CD4-positive, alpha-beta T cell treated with Interferon alpha-2 for 1 hour (primary cell): ENCODE data around the gene RYR2.
"Not testable (repeated sequence)": the region's sequence is repeated elsewhere in the genome, so short reads cannot be mapped to it uniquely, and the experiment has no call there.

ENCODE experiments used
- DNase-seq, 2 donors: peaks; one replicate each; pipeline ENCODE4 v3.0.0-alpha.2; 2020 to 2022

RYR2 gene

GRCh38 chr1:237091691-237092090 is 49.7 kb downstream of the RYR2 start:
- DNase-seq, result no peak

GRCh38 chr1:237093691-237094090 is 51.7 kb downstream of the RYR2 start:
- no peak for DNase-seq

- no peak for DNase-seq
Measured at GRCh38 chr1:237098541-237098940, 56.6 kb downstream of the RYR2 start.

GRCh38 chr1:237103021-237103420 is 61.0 kb downstream of the RYR2 start:
- DNase-seq, result no peak

GRCh38 chr1:237104096-237104495 is 62.1 kb downstream of the RYR2 start:
- no peak for DNase-seq

GRCh38 chr1:237105826-237106225 is 63.8 kb downstream of the RYR2 start:
- DNase-seq, result no peak

- DNase-seq, result no peak
Measured at GRCh38 chr1:237108297-237109040, 66.5 kb downstream of the RYR2 start.

- DNase-seq, result no peak
Measured at GRCh38 chr1:237111807-237112206, 69.8 kb downstream of the RYR2 start.

- DNase-seq, result no peak
Measured at GRCh38 chr1:237112663-237113062, 70.7 kb downstream of the RYR2 start.

- DNase-seq, result no peak
Measured at GRCh38 chr1:237115035-237115434, 73.1 kb downstream of the RYR2 start.

- no peak for DNase-seq
Measured at GRCh38 chr1:237119091-237119490, 77.1 kb downstream of the RYR2 start.

GRCh38 chr1:237120683-237121082 is 78.7 kb downstream of the RYR2 start:
- no peak for DNase-seq

- no peak for DNase-seq
Measured at GRCh38 chr1:237124856-237125462, 83.0 kb downstream of the RYR2 start.

GRCh38 chr1:237126180-237126579 is 84.2 kb downstream of the RYR2 start:
- no peak for DNase-seq

- DNase-seq, result not testable (repeated sequence)
Measured at GRCh38 chr1:237127301-237127700, 85.3 kb downstream of the RYR2 start.

- DNase-seq, result no peak
Measured at GRCh38 chr1:237133921-237134320, 91.9 kb downstream of the RYR2 start.

- DNase-seq, result no peak
Measured at GRCh38 chr1:237134929-237135328, 92.9 kb downstream of the RYR2 start.

- no peak for DNase-seq
Measured at GRCh38 chr1:237138551-237138950, 96.6 kb downstream of the RYR2 start.

- no peak for DNase-seq
Measured at GRCh38 chr1:237139732-237140131, 97.7 kb downstream of the RYR2 start.

GRCh38 chr1:237140986-237141385 is 99.0 kb downstream of the RYR2 start:
- no peak for DNase-seq

GRCh38 chr1:237141502-237141901 is 99.5 kb downstream of the RYR2 start:
- DNase-seq, result no peak

GRCh38 chr1:237145379-237146135 is 103.6 kb downstream of the RYR2 start:
- no peak for DNase-seq

- DNase-seq, result no peak
Measured at GRCh38 chr1:237146241-237146640, 104.3 kb downstream of the RYR2 start.

GRCh38 chr1:237149857-237150256 is 107.9 kb downstream of the RYR2 start:
- no peak for DNase-seq
